Stomach (tissue), 4 donors: Measurements from ENCODE around the gene SIGLEC12.

ENCODE experiments used
- EP300 ChIP-seq: sonication (generic); formaldehyde crosslinking; IDR thresholded peaks from one replicate; pipeline ENCODE4 v1.6.1; 2017; ENCODE audit warnings: antibody characterized with exemption
- POLR2A ChIP-seq, 4 donors: fragments of 450-650 bp; IDR thresholded peaks; one replicate each; pipeline ENCODE4 v1.6.1; 2016; ENCODE audit warnings: antibody characterized with exemption in 4 of 4, control low read depth in 2 of 4, mild to moderate bottlenecking in 1 of 4, moderate library complexity in 1 of 4
- POLR2AphosphoS5 ChIP-seq, 3 donors: sonication (generic); formaldehyde crosslinking; IDR thresholded peaks; one replicate each; pipeline ENCODE4 v1.6.1; 2016; ENCODE audit warnings: antibody characterized with exemption in 3 of 3
- TF ChIP-seq, protein P1 (sequence below), 7 experiments: fragments of 450-650 bp in 4 of 7; fragments of 200-600 bp in 3 of 7; sonication (generic) in 3 of 7; IDR thresholded peaks; one replicate each; pipeline ENCODE4 v1.5.1; 2016 to 2019; ENCODE audit warnings: antibody characterized with exemption in 7 of 7, control low read depth in 2 of 7, mild to moderate bottlenecking in 1 of 7

DNA sequence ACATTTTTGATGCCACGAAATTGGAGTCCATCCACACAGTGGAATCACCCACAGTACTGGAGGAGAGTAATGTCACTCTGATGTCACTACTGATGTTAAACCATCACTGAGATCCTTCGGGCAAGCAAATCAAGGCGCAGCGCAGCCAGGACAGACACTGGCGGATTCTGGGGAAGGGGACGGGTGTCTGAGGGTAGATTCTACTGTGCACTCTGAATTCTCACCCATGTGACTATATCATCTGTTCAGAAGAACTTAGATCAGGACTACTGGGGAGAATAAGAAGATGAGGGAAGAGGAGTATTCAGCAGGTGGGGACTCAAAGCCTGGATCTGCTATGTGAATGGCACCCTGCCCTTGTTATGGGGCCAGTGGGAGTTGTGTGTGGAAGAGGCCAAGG lies 42.4 kb upstream of the SIGLEC12 start:
- TF ChIP-seq, protein P1, sequence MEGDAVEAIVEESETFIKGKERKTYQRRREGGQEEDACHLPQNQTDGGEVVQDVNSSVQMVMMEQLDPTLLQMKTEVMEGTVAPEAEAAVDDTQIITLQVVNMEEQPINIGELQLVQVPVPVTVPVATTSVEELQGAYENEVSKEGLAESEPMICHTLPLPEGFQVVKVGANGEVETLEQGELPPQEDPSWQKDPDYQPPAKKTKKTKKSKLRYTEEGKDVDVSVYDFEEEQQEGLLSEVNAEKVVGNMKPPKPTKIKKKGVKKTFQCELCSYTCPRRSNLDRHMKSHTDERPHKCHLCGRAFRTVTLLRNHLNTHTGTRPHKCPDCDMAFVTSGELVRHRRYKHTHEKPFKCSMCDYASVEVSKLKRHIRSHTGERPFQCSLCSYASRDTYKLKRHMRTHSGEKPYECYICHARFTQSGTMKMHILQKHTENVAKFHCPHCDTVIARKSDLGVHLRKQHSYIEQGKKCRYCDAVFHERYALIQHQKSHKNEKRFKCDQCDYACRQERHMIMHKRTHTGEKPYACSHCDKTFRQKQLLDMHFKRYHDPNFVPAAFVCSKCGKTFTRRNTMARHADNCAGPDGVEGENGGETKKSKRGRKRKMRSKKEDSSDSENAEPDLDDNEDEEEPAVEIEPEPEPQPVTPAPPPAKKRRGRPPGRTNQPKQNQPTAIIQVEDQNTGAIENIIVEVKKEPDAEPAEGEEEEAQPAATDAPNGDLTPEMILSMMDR (IDR thresholded peaks at IDR 0.05): no peak
- TF ChIP-seq EP300: no peak
- TF ChIP-seq POLR2A (IDR thresholded peaks at IDR 0.05): no peak
- no peak for TF ChIP-seq POLR2AphosphoS5 (IDR thresholded peaks at IDR 0.05)
